ENCODE measurements around the gene MUL1.

DNA sequence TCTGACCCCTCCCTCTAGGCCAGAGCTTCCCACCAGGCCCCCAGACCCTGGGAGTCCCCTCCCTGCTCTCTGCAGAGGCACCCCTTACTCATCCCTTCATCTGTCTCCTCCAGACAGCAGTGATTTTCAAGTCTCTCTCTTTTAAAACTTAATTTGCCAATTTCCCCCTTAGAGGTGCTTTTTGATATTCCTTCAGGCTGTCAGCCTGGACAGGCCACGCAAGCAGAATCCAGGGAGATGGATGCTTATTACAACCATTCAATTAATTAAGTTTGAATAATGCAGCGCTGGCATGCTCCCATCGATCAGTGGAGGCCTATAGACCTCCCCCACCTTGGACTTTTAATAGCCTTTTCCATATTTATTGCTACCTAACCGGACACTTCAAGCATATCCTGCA is 28.1 kb downstream of the MUL1 start:
- TF ChIP-seq SUZ12 (IDR thresholded peaks at IDR 0.05; ENCODE audit: extremely low read depth, insufficient read depth, insufficient read length) (no peak), ZNF274 (IDR thresholded peaks at IDR 0.05; ENCODE audit: low read depth, low read length) (no peak), YY1 (IDR thresholded peaks at IDR 0.05; ENCODE audit: insufficient read depth, insufficient read length) (no peak)

Measured in NT2/D1 (cell line).